ENCODE results near the gene NCR2. TPM values are rescaled to one million over a fixed set of nuclear protein-coding genes. Genes with fewer than 3 reads are reported as not detected.

NCR2 gene, protein sequence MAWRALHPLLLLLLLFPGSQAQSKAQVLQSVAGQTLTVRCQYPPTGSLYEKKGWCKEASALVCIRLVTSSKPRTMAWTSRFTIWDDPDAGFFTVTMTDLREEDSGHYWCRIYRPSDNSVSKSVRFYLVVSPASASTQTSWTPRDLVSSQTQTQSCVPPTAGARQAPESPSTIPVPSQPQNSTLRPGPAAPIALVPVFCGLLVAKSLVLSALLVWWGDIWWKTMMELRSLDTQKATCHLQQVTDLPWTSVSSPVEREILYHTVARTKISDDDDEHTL
- total RNA-seq (not detected), polyA plus RNA-seq (not detected)
- long read RNA-seq, donor 1 = 0 reads
- long read RNA-seq, donor 2 = 0 reads
- long read RNA-seq, donor 3 = 0 reads
- long read RNA-seq, donor 4 = 0 reads
- long read RNA-seq, donor 5 = 0 reads
- long read RNA-seq, donor 6 = 0 reads
- long read RNA-seq, donor 7 = 0 reads
- long read RNA-seq, donor 8 = 0 reads
- long read RNA-seq, donor 9 = 0 reads
- long read RNA-seq, donor 10 = 0 reads

DNA sequence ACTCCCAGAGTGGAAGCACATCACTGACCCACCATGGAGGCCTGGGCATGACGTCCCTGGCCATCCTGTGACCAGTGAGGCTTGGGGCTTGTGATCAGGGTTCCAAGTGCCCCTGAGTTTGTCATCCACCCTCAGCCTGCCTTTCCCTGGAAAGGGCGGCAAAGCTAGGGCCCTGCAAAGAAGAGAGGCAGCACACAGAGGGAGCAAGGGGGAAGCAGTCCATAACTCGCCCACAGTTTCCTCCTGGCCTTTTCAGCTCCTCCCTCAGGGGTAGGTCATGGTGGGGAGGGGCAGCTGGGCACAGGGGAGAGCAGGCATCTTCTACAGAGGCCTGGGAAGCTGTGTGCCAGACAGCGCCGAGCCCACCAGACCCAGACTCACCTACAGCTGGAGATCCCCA, at the start of gene NCR2:
Gene NCR2, plus strand, starts transcription at position 313 of the 400 bp plus-strand sequence. CDS start 269 bp downstream, outside the sequence.
- WGBS, 5 donors = 85 to 93% (median 88%) methylated on average over 4 to 5 of the region's 5 CpGs
- Histone ChIP-seq H3K27ac (no peak within 1 kb of the TSS), H3K9me3 (no peaks in the 10 kb centered on the region), H3K27me3 (peaks cover 0 to 26% (median 0%) of the 10 kb centered on the region in 3 donors), H3K36me3 (no peaks in the 10 kb centered on the region), H3K4me3 (no peak within 1 kb of the TSS), H3K4me1 (no peaks in the 10 kb centered on the region)
- TF ChIP-seq POLR2A (IDR thresholded peaks at IDR 0.05) (no peak), EP300 (IDR thresholded peaks at IDR 0.05) (no peak), POLR2AphosphoS5 (IDR thresholded peaks at IDR 0.05) (no peak)
- TF ChIP-seq, protein P1, sequence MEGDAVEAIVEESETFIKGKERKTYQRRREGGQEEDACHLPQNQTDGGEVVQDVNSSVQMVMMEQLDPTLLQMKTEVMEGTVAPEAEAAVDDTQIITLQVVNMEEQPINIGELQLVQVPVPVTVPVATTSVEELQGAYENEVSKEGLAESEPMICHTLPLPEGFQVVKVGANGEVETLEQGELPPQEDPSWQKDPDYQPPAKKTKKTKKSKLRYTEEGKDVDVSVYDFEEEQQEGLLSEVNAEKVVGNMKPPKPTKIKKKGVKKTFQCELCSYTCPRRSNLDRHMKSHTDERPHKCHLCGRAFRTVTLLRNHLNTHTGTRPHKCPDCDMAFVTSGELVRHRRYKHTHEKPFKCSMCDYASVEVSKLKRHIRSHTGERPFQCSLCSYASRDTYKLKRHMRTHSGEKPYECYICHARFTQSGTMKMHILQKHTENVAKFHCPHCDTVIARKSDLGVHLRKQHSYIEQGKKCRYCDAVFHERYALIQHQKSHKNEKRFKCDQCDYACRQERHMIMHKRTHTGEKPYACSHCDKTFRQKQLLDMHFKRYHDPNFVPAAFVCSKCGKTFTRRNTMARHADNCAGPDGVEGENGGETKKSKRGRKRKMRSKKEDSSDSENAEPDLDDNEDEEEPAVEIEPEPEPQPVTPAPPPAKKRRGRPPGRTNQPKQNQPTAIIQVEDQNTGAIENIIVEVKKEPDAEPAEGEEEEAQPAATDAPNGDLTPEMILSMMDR (IDR thresholded peaks at IDR 0.05) = no peak
- intact Hi-C loops (cut with DNase I; ENCODE audit: low total_unique reads) = no loop called here
- no peak for DNase-seq

- H3K27me3 ChIP-seq = peaks cover 0 to 9% (median 4%) of the 10 kb centered on the region in 3 donors
- H3K9me3 ChIP-seq = no peaks in the 10 kb centered on the region
- H3K4me3 ChIP-seq = no peak within 1 kb of the TSS
- peak within 1 kb of the TSS in 2 of 5 donors; percentile 28 to 59 for H3K27ac ChIP-seq
- intact Hi-C loops (cut with DNase I; ENCODE audit: low total_unique reads) = no loop called here
- H3K36me3 ChIP-seq = no peaks in the 10 kb centered on the region
- no peaks in the 10 kb centered on the region for H3K4me1 ChIP-seq
- TF ChIP-seq, protein P1 (IDR thresholded peaks at IDR 0.05) = no peak
- TF ChIP-seq POLR2AphosphoS5 (IDR thresholded peaks at IDR 0.05) = peak in 1 of 3 donors; percentile 12
- WGBS, 5 donors = 61 to 81% (median 76%) methylated on average over 8 of the region's 8 CpGs
- DNase-seq = peak in 1 of 2 donors; percentile 40
Measured at GRCh38 chr6:41286544-41287346, 48.7 kb upstream of the NCR2 start, which contains the start of gene TREM1. TREM1 (minus strand) TSS chr6:41286682; CDS start chr6:41286655, 27 bp downstream.

GRCh38 chr6:41288030-41288753, 47.2 kb upstream of the NCR2 start:
- intact Hi-C loops (cut with DNase I; ENCODE audit: low total_unique reads) = no loop called here

More at GRCh38 chr6:41288030-41288753, 47.2 kb upstream of the NCR2 start:
- peaks cover 0 to 9% (median 4%) of the 10 kb centered on the region in 3 donors for H3K27me3 ChIP-seq
- DNase-seq = peak in 1 of 2 donors; percentile 66
- WGBS, 5 donors = 30 to 39% (median 35%) methylated on average over 6 of the region's 6 CpGs
- H3K27ac ChIP-seq = no peak overlapping the region
- H3K9me3 ChIP-seq = no peaks in the 10 kb centered on the region
- H3K36me3 ChIP-seq = no peaks in the 10 kb centered on the region
- no peaks in the 10 kb centered on the region for H3K4me1 ChIP-seq
- no peak overlapping the region for H3K4me3 ChIP-seq
- TF ChIP-seq EP300 (IDR thresholded peaks at IDR 0.05) (no peak), POLR2A (IDR thresholded peaks at IDR 0.05) (no peak), POLR2AphosphoS5 (IDR thresholded peaks at IDR 0.05) (no peak)
- TF ChIP-seq, protein P1 (IDR thresholded peaks at IDR 0.05) = no peak

All from stomach (tissue), 19 donors.